Epithelial cell of proximal tubule (primary cell): ENCODE measurements around the gene CPAMD8. TPM values are rescaled to one million over a fixed set of nuclear protein-coding genes. Genes with fewer than 3 reads are reported as not detected.

ENCODE experiments used
- DNase-seq: peaks from one replicate; pipeline ENCODE4 v3.0.0-alpha.2; 2011; ENCODE audit warnings: low read depth
- H3K4me3 ChIP-seq: 2 replicates; pipeline ENCODE4 v1.5.1; 2011; ENCODE audit warnings: low read depth, mild to moderate bottlenecking, low read length
- total RNA-seq: library from RNA; depleted of rRNA; stranded (reverse); fragments of >200 nt; gene quantifications from 2 replicates; pipeline ENCODE4 v1.2.3, GENCODE V29; 2015
- TF ChIP-seq, protein P1 (sequence below): conservative IDR thresholded peaks from 2 replicates; pipeline ENCODE4 v1.5.1; 2012; ENCODE audit warnings: low read depth, mild to moderate bottlenecking, low read length

Gene CPAMD8
- total RNA-seq, 1 donor from 2014 or later: 8.2 TPM

GRCh38 chr19:16872728-16873127, 153.9 kb downstream of the CPAMD8 start:
- no peak for DNase-seq
- no peak overlapping the region for H3K4me3 ChIP-seq
- TF ChIP-seq, protein P1, sequence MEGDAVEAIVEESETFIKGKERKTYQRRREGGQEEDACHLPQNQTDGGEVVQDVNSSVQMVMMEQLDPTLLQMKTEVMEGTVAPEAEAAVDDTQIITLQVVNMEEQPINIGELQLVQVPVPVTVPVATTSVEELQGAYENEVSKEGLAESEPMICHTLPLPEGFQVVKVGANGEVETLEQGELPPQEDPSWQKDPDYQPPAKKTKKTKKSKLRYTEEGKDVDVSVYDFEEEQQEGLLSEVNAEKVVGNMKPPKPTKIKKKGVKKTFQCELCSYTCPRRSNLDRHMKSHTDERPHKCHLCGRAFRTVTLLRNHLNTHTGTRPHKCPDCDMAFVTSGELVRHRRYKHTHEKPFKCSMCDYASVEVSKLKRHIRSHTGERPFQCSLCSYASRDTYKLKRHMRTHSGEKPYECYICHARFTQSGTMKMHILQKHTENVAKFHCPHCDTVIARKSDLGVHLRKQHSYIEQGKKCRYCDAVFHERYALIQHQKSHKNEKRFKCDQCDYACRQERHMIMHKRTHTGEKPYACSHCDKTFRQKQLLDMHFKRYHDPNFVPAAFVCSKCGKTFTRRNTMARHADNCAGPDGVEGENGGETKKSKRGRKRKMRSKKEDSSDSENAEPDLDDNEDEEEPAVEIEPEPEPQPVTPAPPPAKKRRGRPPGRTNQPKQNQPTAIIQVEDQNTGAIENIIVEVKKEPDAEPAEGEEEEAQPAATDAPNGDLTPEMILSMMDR: no peak

- TF ChIP-seq, protein P1: no peak
- no peak for DNase-seq
Observed at GRCh38 chr19:16871871-16872270, 154.7 kb downstream of the CPAMD8 start.

GRCh38 chr19:16869331-16869972, 157.2 kb downstream of the CPAMD8 start:
- H3K4me3 ChIP-seq: no peak overlapping the region
- DNase-seq: no peak
- TF ChIP-seq, protein P1: no peak

More at GRCh38 chr19:16871871-16872270, 154.7 kb downstream of the CPAMD8 start:
- no peak overlapping the region for H3K4me3 ChIP-seq

GRCh38 chr19:16868423-16869130, 158.0 kb downstream of the CPAMD8 start:
- TF ChIP-seq, protein P1: no peak
- H3K4me3 ChIP-seq: no peak overlapping the region
- DNase-seq: no peak

- TF ChIP-seq, protein P1: no peak
- no peak overlapping the region for H3K4me3 ChIP-seq
- DNase-seq: no peak
Observed at GRCh38 chr19:16867211-16867610, 159.4 kb downstream of the CPAMD8 start.

DNA sequence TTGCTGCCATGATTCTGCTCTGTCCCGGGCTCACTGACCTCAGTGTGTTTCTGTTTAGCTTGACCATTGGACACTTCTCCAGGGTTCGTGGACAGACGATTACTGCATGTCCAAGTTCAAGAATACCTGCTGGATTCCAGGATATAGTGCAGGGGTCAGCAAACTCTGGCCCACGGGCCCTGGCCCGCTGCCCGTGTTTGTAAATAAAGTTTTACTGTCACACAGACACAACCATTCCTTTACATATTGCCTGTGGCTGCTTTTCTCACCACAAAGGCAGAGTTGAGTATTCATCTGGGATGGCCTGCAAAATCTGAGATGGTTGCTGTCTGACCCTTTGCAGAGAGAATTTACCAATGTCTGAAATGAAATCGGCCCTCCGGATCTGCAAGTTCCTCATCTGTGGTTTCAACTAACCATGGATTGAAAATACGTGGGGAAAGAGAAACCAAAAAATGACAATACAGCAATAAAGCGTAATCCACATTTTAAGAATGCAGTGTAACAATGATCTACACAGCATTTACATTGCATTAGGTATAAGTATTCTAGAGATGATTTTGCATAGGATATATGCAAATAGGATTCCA, 163.7 kb downstream of the CPAMD8 start:
- no peak for DNase-seq
- TF ChIP-seq, protein P1: no peak
- H3K4me3 ChIP-seq: no peak overlapping the region
